Panc1 (cell line): Measurements from ENCODE around the gene OLFM3.

Experiments used
- CTCF ChIP-seq: fragments of 450-650 bp; IDR thresholded peaks from 2 replicates; pipeline ENCODE4 v1.5.1; 2017; ENCODE audit warnings: mild to moderate bottlenecking
- REST ChIP-seq, 2 experiments: IDR thresholded peaks; 2 replicates each; pipeline ENCODE4 v1.6.1; 2011 to 2012; ENCODE audit warnings: low read depth in 2 of 2, control low read depth in 1 of 2, low read length in 1 of 2, mild to moderate bottlenecking in 1 of 2, moderate library complexity in 1 of 2; ENCODE audit not compliant: insufficient read depth in 1 of 2
- SIN3A ChIP-seq: IDR thresholded peaks from 2 replicates; pipeline ENCODE4 v1.6.1; 2012; ENCODE audit warnings: low read depth, mild to moderate bottlenecking, low read length, moderate library complexity, borderline replicate concordance; ENCODE audit not compliant: insufficient read depth

GRCh38 chr1:101820071-101820470, 176.7 kb downstream of the OLFM3 start:
- TF ChIP-seq CTCF (peak; percentile 24; the same call in 1 of the 2 replicates), SIN3A (no peak), REST (IDR thresholded peaks at IDR 0.05; ENCODE audit: insufficient read depth in 1 of 2, low read depth in 2 of 2, low read length in 1 of 2) (no peak)
